ENCODE results near the gene SASS6.

DNA sequence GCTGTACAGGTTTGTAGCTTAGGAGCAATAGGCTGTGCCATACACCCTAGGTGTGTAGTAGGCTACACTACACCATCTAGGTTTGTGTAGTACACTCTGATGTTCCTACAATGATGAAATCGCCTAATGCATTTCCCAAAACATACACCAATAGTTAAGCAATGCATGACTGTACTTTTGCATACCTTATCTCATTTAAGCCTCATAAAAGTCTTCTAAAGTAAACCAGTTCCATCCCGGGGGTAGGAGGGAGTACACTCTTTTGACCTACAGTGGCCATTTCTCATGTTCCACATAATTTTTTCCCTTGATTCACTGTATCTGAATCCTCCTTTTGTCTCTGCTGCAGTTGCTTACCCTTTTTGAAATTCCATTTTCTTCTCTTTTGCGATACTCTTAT lies 12.4 kb upstream of the SASS6 start:
- no peak for TF ChIP-seq POLR2A (IDR thresholded peaks at IDR 0.05; ENCODE audit: low read depth, low read length)
- no peak for TF ChIP-seq TAF1 (IDR thresholded peaks at IDR 0.05; ENCODE audit: low read depth, low read length)
- no peak for TF ChIP-seq POLR2AphosphoS5 (IDR thresholded peaks at IDR 0.05; ENCODE audit: low read depth, low read length)
- TF ChIP-seq SPI1 (IDR thresholded peaks at IDR 0.05; ENCODE audit: low read depth, low read length) = no peak
- TF ChIP-seq PAX5 (IDR thresholded peaks at IDR 0.05; ENCODE audit: insufficient read depth, low read length, severe bottlenecking) = no peak
- no peak for TF ChIP-seq POU2F2 (IDR thresholded peaks at IDR 0.05; ENCODE audit: low read depth, low read length)
